ENCODE data around the gene PRKG1.

- TF ChIP-seq POLR2AphosphoS5 (IDR thresholded peaks at IDR 0.05; ENCODE audit: low read depth, low read length) (no peak), REST (IDR thresholded peaks at IDR 0.05; ENCODE audit: insufficient read depth in 1 of 2, low read depth in 2 of 2, low read length in 2 of 2) (no peak), TAF1 (IDR thresholded peaks at IDR 0.05; ENCODE audit: borderline replicate concordance, insufficient read depth, low read length) (no peak), SIN3A (IDR thresholded peaks at IDR 0.05; ENCODE audit: borderline replicate concordance, insufficient read depth, low read length) (no peak), FOXP2 (optimal IDR thresholded peaks at IDR 0.05; ENCODE audit: borderline replicate concordance, extremely low read depth, extremely low read length, insufficient read depth) (no peak)
Measured at GRCh38 chr10:51894771-51895578, 820.7 kb downstream of the PRKG1 start.
